GM21447 (cell line): ENCODE measurements around the gene PEX10.
"Not testable (repeated sequence)": the region's sequence is repeated elsewhere in the genome, so short reads cannot be mapped to it uniquely, and the experiment has no call there.

Source experiments
- ATAC-seq: cut with Tn5 transposase; IDR thresholded peaks from one replicate; pipeline ENCODE4 v1.9.1; 2021; ENCODE audit not compliant: unreplicated experiment

PEX10 gene

GRCh38 chr1:2443277-2444137, 31.1 kb upstream of the PEX10 start:
- no peak for ATAC-seq

DNA sequence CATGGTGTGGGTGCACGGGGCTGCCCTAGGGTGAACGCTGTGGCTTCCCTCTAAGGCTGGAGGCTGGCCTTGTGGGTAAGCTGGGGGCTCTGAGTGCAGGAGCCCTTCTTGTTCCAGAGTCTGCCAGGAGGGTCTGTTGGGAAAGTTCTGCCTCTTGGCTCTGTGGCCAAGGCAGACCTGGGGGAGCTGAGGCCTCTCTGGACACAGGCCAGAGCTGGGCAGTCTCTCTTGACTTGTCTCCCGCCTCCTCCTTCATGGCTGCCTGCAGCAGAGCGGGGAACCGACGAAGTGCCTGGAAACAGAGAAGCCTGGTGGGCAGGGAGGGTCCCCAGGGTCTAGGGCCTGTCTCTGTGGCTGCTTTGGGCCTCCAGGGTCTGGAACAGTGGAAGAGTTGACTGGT, 30.3 kb upstream of the PEX10 start:
- no peak for ATAC-seq

DNA sequence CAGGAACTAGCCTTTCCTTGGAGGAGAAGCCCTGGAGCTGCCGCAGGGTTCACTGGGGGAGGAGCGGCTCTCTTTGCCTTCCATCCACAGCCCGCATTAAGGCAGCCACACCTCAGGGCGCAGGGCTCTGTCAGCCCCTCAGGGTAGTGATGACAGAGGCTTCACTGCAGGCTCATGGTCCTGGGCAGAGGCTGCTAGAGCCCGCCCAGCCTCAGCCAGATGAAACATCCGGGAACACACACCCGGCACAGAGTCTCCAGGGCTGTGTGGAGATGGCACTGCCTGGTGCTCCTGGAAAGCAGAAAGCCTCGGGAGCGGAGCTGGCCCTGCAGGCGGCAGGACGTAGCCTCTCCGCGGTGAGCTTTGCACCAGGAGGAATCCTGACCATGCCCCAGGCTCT, 29.4 kb upstream of the PEX10 start:
- no peak for ATAC-seq

- ATAC-seq, result not testable (repeated sequence)
These were observed 28.0 kb upstream of the PEX10 start for GRCh38 chr1:2440346-2440745.

- no peak for ATAC-seq
These were observed 27.0 kb upstream of the PEX10 start for GRCh38 chr1:2439369-2439768.

DNA sequence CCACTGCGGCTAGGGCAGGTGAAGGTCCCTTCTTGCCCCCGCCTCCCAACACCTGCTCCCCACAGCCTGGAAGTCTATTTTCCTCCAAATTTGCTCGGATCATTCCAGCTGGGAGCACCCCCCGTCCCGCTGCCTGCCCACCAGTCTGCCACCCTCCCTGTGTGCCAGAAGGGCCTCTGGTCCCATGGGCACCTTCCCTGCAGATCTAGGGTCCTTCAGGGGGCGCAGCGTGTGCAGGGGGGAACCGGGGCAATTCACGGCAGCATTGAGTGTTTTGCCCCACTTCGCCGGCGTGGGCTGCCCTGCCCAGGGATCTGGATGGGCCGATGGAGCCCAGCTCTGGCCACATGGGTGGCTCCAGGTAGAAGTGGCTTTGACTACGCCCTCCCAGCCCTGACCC, 26.3 kb upstream of the PEX10 start:
- ATAC-seq, result no peak

DNA sequence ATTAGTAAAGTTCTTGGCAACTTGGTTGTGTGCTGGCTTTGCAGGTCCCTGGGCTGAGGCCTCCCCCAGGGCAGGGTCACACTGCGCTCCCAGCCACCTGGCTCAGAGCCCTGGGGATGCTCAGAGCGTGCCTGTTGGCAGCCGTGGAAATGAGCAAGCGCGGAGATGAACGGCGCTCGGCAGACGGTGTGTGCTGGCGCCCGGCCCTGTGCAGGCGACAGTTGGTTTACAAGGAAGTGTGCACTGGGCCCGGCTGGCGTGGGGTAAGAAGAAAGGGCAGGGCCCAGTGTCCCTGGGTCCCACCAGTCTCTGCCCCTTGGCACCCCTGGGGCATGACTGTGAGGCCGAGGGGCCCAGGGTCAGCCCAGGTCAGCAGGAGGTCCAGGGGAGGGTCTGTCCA, 25.7 kb upstream of the PEX10 start:
- no peak for ATAC-seq

DNA sequence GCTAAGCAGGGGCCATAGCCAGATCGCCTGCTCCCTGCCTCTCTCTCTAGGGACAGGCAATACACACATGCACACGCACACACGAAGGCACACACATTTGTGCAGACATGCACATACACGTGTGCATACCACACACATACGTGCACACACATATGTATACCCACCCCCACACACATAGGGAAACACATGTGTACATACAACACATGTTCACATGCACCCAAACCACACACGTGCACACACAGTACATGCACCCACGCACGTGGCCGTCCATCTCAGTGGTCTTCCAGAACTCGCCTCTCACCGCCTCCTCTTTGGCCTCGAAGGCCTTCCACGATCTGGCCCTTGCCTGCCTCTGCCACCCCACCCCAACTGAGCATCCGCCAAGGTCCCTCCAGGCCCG, 25.3 kb upstream of the PEX10 start:
- ATAC-seq, result no peak

GRCh38 chr1:2436876-2437275, 24.5 kb upstream of the PEX10 start:
- no peak for ATAC-seq

GRCh38 chr1:2435746-2436355, 23.5 kb upstream of the PEX10 start:
- no peak for ATAC-seq

DNA sequence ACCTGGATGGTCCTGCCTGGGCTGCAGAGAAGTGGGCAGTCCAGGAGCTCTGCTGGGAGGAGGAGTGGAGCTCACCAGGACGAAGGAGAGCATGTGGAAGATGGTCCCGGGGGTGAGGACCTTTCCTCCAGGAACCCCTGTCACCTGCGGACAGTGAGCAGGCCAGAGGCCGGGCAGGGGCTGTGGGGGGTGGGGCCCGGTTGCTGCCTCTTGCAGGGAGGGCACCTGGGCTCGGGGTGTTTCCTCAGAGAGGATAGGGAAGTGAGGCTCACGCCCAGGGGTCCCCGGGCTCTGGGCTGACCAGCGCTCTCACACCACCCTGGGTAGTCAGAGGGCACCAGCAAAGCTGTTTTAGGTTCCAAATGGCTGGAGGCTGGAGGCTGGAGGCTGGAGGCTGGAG, 22.7 kb upstream of the PEX10 start:
- no peak for ATAC-seq

DNA sequence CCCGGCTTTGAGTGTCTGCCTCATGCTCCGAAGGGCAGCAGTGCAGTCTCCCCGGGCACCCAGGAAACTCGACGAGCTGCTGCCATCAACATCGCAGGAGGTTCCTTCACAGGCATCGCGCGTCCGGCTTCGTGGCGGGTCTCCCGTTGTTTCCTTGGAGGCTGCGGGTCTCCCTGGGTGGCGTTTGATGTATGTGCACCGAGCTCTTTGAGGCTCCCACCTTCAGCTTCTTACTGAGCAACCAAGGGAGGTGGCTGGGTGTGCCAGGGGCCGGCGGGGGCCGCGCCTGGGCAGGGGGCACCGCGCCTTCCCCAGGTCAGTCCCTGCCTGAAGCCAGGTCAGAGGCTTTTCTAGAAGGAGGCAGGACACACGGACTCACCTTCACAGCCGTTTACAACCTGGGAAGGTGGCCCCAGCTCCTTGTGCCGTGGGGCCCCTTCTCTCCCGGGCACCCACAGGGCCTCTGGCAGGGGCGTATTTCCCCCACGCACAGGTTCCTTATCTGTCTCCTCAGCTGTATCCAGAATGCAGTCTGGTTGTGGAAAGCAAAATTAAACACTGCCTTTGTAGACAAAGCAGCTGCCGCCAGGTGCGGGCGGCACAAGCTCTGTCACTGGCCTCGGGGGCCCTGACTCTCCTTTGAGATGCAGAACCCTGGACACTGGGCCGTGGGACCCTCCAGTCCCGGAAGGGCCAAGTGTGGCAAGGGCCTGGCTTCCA, 21.7 kb upstream of the PEX10 start:
- ATAC-seq, result no peak

DNA sequence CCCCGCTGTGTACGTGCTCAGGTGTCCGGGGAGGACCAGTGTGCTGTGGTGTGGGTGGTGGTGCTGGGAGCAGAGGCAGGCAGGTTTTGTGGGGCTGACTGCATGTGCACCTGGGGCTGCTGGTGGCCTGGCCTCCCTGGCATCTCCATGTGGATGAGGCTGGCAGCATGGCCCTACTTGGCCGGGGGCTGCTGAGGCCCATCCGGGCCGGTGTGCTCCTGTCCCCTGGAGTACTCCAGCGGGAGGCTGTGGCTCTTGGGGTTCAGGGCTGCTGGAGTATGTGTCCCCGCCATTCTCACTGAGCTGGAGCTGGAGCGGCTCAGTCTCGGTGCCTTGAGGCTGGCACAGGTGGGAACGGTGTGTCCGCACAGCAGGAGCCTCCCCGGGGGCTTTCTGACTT, 20.8 kb upstream of the PEX10 start:
- no peak for ATAC-seq

DNA sequence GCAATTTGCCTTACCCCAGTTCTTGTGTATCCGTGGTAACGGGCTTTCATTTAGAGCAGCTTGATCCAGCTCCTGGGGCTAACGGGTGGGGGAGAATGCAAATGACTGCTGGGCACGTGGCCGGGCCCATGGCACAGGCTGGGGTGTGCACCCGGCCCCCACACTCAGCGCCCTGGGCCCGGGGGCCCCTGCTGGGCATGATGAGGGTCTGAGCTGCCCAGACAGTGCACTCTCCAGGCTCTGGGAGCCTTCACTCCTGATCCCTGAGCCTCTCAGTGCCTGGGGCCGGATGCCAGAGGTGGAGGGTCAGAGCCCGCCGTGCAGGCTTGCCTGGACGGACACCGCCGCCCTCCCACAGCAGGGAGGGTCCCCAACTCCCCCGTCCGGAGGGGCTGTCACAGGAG, 20.1 kb upstream of the PEX10 start:
- ATAC-seq, result no peak

- ATAC-seq, result no peak
These were observed 19.2 kb upstream of the PEX10 start for GRCh38 chr1:2431518-2431917.

DNA sequence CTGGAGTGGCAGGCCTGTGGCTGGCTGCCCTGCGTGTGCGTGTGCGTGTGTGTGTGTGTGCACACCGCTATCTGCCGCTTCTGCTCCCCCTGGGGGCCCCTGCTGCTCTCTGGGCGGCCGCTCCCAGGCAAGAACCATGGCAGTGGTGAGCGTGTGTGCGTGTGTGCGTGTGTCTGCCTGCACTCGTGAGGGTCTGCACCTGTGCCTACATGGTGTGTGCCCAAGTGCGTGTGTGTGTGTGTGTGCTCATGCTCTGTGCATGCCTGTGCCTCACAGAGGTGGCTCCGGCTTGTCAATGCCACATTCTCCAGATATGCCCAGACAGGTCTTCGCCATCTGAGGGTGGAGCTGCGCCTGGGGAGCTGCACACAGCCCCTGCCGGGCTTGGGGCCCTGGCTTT, 18.7 kb upstream of the PEX10 start:
- ATAC-seq, result no peak

- no peak for ATAC-seq
These were observed 18.2 kb upstream of the PEX10 start for GRCh38 chr1:2430592-2430973.

DNA sequence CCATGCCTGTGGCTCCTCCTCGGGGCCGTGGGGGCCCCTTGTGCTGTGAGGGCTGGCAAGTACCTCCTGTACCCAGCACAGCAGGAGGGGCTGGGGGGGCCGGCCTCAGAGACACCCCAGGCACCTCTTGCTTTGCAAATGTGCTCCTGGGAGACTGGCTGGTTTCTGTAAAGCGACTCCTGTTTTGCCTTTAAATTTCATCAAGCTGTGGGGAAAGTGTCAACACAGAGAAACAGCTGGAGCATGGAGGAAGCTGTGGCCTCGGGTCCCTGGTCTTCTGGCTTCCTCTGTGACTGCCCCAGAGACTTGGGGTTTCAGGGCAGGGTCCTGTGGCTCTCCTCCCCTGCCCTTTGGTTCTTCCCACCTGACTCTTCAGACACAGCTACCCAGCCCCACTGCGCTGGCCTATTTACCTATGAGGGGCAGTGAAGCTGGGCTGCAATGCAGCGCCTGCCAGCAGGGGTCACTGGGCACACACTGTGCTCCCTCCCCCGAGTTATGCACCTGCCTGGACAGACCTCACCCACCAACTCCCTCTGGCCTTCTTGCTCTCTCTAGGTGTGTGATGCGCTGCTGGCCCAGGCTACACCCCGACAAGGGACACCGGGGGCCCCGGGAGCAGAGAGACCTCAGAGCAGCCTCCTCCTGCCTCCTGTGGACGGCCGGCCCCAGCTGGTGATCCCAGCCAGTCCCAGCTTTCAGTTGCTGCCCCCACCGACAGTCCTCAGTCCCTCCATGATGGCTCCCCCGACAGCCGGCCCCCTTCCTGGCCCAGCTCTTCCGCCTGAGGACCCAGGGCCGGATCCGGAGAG, 17.6 kb upstream of the PEX10 start:
- ATAC-seq, result no peak

GRCh38 chr1:2428490-2428889, 16.1 kb upstream of the PEX10 start:
- ATAC-seq, result no peak

DNA sequence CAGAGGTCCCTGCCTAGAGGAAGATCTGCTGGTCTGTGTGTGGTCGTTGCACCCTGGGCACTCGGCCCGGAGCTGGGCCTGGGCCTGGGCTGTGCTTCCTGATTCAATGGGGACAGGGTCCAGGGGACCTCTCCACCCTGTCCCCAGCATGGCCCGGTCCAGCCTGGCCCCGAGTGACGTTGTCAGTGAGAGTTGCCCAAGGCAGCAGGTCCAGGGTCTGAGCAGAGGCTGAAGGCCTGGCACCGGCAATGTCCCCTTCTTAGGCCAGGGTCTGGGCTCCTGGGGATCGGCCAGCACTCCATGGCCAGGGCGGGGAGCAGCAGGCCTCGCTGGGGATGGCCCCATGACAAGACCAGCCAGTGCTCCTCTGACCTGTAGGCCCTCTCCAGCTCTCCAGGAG, 15.6 kb upstream of the PEX10 start:
- ATAC-seq, result no peak

DNA sequence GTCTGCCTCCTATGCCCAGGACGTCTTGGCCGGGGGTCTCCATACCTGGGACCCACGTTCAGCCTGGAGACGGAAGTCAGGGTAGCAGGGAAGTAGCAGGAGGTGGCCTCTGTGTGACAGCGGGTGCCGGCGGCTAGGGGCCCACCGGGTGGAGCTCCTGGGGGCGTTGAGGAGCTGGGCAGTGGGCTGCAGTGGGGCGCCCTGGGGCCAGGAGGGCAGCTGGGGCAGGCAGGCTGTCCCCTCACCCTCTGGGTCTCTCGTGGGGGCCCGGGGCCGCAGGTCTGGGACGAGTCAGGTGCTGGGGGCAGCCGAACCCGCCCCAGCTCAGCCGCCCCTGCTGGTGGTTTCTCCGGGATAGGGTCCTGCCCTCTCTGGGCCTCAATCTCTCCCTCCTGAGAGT, 14.7 kb upstream of the PEX10 start:
- ATAC-seq, result no peak
